GM19463 (cell line): ENCODE data around the gene PRPF6.
A peak's percentile ranks its signal among the peaks of the same experiment; 100 is the strongest.

Experiments
- ATAC-seq: cut with Tn5 transposase; IDR thresholded peaks from one replicate; pipeline ENCODE4 v1.9.1; 2021; ENCODE audit warnings: mild to moderate bottlenecking, moderate library complexity; ENCODE audit not compliant: unreplicated experiment

The PRPF6 gene

DNA sequence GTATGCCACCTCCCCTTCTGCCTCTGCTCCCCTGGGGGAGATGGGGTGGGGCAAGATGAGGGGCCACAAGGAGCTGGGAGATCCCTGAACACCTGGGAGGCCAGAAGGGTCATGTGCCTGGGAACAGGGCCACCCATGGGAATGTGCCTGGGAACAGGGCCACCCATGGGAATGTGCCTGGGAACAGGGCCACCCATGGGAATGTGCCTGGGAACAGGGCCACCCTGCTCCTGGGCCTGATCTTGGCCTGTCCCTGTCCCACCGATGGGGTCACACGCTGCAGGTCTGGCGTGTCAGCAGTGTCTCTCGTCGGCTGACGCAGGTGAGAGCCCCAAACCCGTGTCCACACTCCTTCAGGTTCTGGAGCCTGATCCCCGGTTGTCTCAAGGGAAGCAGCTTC is 94.0 kb downstream of the PRPF6 start:
- no peak for ATAC-seq

- ATAC-seq, result no peak
Observed at GRCh38 chr20:64075556-64075955, 94.6 kb downstream of the PRPF6 start.

DNA sequence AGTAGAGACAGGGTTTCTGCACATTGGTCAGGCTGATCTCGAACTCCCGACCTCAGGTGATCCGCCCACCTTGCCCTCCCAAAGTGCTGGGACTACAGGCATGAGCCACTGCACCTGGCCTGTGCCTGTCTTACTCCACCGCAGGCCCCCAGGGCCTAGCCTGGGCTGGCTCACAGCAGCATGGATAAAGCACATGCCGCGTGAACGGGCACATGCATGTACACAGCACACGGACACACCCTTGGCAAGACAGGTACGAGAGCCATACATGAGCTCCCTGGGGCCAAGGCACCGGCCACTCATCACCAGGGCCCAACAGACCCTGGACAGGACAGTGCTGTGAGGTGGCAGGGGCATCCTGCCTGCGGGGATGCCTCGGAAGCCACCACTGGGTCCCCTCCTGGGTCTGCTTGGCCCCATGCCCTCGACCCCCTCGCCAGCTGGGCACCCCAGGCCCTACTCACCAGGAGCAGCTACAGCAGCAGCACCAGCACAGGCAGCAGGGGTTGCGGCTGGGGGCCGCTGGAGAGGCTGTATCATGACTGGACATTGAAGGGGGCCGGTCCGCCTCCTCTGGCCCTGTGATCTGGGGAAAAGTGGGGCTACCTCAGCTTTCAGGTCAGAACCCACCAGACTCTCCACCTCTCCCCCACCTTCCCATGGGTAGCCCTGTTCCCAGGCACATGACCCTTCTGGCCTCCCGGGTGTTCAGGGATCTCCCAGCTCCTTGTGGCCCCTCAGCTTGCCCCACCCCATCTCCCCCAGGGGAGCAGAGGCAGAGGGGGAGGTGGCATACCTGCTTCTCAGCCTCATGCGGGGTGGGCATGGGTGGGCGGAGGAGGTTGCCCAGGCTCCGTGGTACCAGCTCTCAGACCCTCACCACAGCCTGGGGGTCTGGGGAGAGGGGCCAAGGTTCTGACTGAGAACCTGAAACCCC is 95.4 kb downstream of the PRPF6 start:
- ATAC-seq, result no peak

GRCh38 chr20:64077094-64077493 is 96.2 kb downstream of the PRPF6 start:
- no peak for ATAC-seq

GRCh38 chr20:64077541-64077875 is 96.6 kb downstream of the PRPF6 start:
- ATAC-seq, result no peak

GRCh38 chr20:64077876-64078551 is 97.1 kb downstream of the PRPF6 start:
- ATAC-seq, result no peak

GRCh38 chr20:64078934-64079272 is 98.0 kb downstream of the PRPF6 start:
- no peak for ATAC-seq

DNA sequence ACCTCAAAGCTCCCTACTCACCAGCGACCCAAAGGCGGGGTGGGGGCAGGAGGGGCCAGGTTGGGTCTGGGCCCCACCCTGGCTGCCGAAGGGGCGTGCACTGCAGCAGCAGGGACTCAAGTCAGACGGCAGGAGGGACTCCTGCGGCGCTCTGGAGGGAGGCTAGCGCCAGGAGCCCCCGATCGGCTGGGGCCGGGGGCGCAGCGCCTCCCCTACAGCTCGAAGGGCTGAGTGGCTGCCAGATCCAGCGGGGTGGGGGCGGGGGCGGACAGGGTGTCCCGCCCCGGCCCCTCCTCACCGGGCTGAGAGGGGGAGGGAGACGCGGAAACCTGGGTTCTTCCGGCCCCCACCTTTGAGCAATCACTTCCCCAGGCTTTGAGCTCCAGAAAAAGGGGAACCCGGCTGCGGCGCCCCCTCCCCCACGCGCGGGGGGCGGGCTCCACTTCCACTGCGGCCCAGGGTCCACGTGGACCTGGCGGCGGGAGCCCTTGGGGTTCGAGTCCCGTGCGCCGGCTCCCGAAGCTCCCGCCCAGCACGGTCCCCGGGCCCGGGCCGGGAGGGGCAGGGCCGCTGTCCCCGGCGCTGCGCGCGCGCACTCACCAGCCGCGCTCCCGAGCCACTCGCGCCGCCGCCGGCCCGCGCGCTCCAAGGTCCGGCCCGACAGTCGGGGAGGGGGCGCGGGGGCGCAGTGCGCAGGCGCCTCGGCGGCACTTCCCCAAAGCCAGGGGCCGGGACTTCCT is 98.5 kb downstream of the PRPF6 start, which contains the start of gene RGS19:
TSS of gene RGS19 (minus strand) at position 246 of the 740 bp plus-strand sequence. CDS start 2,632 bp downstream, outside the sequence.
- ATAC-seq, result peak; percentile 47

DNA sequence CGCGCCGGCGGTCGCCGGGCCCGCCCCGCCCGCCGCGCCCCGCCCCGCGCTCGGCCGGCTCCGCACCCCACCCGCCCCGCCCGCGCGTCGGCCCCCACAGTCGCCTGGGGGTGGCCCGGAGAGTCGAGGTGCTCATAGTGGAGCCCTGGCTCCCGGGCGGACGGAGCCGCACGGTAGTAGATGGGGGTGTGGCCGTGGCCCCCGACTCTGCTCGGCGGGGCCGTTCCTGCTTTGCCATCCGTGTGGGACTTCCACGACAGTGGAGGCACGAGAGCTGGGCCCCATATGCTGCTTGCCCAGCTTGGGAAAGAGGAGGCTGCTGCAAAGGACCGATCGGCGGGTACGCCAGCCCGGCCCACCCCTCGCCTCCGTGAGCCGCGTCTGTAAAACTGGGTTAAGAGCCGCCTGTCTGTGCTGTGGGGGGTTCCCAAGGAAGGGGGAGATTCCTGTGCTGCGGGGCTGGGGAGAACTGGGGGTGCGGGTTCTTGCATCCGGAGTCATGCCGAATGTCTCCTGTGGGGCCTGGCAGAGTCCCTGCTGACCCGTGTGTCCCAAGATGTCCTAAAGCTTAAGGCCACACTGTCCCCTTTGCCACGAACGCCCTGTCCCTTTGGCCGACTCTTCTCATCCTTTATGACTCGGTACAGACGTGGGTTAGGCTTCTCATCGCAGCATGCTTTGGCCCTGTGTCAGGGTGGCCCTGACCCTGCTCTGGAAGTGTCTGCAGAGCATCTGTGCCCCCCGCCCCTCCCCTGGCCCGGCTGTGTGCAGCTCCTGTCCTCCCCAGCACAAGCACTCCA is 99.3 kb downstream of the PRPF6 start, which contains the start of gene OPRL1:
TSS of gene OPRL1 (plus strand) at position 70 of the 800 bp plus-strand sequence. CDS start 12,639 bp downstream, outside the sequence.
- ATAC-seq, result peak; percentile 8

DNA sequence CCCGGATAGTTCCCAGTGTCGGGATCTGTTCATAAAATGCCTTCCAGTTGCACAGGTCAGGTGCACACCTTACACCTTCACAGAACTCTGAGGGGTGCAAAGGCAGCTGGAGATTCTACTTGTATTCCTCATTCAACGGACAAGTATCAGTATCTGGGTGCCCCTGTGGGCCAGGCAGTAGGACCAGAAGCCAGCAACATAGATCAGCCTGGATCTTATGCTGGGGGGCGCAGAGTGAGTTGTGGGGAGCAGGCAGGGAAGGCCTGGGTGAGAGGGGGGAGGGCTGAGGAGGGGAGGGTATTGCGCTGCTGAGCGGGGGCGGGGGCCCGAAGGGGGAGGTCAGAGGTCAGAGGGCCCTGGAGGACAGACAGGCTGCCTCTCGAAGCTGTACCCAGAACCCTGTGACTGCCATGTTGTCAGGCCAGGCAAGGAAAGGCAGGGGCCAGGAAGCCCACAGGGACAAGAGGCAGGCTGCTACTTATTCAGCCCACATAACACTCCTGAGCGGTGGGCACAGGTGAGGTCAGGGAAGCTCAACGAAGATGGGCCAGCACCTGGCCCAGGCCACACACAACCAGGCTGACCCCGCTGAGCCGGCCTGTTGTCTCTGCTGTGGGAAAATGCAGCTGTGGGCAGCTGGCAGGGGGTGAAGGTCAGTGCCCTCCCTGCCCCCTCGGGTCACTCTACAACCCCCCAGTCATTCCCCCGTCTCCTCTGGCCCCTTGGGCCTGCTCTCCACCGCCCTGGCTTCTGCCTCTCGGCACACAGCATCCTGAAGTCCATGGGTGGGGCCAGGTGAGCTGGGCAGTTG is 100.1 kb downstream of the PRPF6 start:
- ATAC-seq, result no peak

GRCh38 chr20:64081624-64081964 is 100.7 kb downstream of the PRPF6 start:
- ATAC-seq, result no peak

DNA sequence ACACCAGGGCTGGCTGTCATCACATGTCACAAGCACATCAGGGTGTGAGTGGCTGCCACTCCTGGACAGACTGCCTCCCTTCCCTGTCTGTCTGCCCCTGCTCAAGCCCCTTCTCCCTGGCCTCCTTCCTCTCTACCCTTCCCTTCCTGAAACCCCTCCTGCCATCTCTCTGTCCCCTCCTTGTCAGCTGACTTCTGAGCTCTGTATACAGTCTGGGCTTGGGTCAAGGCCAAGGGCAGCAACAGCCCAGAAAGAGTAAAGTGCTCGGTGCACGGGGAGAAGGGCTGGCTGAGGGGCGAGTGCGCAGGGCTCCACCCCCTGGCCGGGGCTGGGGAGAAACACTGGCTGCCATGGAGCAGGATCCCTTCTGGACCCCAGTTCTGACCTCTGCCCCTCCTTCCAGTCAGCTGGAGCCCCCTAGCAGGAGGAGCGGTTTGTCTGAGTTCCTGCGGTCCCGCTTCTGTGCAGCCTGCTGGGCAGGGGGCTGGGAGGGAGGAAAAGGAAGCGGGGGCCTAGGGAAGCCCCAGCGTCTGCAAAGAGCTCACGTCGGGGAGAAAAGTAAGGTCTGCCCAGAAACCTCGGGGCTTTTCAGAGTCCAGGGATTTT is 101.3 kb downstream of the PRPF6 start:
- no peak for ATAC-seq
